EL (cell line): ENCODE measurements around the gene LRMDA.
"Not testable (repeated sequence)": the region's sequence is repeated elsewhere in the genome, so short reads cannot be mapped to it uniquely, and the experiment has no call there.

Experiments
- DNase-seq: peaks from one replicate; pipeline ENCODE4 v3.0.0-alpha.2; 2016

Gene LRMDA

DNA sequence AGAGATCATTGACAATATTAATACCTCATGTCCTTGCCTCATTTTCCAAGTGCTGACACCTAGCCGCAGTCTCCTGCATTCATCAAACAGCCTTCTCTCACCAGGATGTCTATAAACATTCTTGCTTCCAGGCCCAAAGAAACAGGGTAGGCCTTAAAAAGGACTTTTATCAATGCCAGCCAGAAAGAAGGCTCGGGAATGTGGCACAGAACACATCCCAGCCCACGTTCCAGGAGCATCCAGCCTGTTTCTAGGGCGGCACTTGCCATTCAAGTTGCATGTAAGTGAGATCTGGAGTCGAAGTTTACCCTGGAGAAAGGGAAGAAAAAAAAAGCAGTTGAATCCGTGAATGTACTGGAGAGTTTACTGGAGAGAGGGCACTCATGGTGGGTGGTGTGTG, 1123.1 kb downstream of the LRMDA start:
- DNase-seq = no peak

- DNase-seq = no peak
Observed at GRCh38 chr10:76555067-76555670, 1123.7 kb downstream of the LRMDA start.

GRCh38 chr10:76557366-76557765, 1125.9 kb downstream of the LRMDA start:
- no peak for DNase-seq

- peak; percentile 89 for DNase-seq
Observed at GRCh38 chr10:76558586-76558985, 1127.2 kb downstream of the LRMDA start.

GRCh38 chr10:76558996-76559891, 1127.8 kb downstream of the LRMDA start:
- peak; percentile 92 for DNase-seq

DNA sequence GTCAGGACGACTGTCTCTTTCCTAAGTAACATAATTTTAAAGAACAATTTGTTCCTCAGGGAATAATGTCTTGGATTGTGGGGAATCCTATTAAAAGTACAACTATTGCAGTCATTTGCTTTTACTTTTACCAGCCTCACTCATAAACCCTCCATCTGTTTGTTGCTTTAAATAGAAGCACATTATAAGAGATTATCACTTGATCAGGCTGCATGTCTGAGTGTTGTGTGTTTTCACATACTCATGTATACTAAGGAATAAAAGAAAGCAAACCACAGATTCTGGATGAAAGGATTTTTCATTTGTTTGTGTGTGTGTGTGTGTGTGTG, 1128.4 kb downstream of the LRMDA start:
- no peak for DNase-seq

- no peak for DNase-seq
Observed at GRCh38 chr10:76560338-76560737, 1128.9 kb downstream of the LRMDA start.

DNA sequence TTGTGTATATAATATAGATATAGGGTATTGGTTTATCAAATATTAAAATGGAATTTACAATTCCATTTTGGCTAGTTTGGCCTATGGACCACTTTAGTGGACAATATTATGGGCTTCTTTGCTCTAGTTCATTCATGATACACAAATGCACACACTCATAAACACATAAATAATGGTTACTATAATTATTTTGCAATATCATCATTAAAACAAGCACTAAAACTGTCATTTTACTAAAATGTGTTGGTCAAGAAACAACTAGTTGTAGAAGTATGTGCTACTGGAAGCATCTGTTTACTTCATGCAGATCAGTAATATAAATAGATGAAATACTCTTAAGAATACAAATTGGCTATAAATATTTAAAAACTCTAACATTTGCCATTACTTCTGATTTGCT, 1131.9 kb downstream of the LRMDA start:
- no peak for DNase-seq

- no peak for DNase-seq
Observed at GRCh38 chr10:76572021-76572420, 1140.6 kb downstream of the LRMDA start.

DNA sequence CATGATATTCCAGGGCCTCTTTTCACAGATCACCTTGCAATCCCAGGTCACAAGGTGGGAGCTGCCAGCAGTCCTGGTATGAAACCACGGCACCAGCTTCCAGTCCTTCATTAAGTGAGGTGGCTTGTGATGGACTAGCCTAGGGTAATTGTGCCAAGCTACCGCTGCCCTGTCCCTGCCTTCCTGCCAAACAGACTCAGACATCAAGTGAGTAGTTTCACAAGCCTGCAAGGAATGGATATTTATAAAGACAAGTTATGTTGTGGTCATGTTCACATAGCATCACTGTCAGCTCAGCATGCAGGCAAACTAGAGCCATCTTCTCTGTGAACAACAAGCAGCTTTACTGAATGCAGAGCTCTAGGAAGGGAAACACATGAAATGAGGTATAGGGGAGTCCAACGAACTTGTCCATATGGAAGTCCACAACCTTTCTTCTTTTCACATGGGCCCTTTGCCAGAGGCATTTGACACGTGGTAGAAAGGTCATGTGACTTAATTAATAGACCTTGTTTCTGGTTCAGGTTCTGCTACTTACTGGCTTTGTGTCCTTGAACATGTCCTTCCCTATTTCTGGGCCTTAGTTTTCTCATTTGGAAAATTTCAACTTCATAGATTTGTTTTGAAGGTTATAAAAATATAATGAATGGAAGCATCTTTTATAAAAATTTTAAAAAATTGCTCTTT, 1145.0 kb downstream of the LRMDA start:
- DNase-seq = peak; percentile 79

DNA sequence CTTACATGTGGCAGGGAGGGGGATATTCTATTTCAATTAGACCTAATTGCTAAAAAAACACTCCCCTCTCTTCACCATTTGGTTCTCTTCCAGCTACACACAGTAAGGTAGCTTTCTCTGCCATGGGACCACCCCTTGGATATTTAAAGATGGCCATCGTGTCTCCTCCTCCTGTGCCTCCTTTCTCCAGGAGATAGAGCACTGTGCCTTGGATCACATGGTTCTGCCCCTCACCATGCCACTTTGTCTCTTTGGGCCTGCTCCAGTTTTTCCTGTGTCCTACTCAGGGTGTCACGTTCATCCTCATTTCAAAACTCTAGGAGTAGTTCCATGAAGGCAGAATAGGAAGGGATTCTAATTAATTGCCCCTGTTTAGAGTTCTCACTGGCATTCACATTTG, 1146.0 kb downstream of the LRMDA start:
- no peak for DNase-seq

GRCh38 chr10:76581506-76582256, 1150.3 kb downstream of the LRMDA start:
- no peak for DNase-seq

GRCh38 chr10:76582531-76582930, 1151.1 kb downstream of the LRMDA start:
- DNase-seq = peak; percentile 48

DNA sequence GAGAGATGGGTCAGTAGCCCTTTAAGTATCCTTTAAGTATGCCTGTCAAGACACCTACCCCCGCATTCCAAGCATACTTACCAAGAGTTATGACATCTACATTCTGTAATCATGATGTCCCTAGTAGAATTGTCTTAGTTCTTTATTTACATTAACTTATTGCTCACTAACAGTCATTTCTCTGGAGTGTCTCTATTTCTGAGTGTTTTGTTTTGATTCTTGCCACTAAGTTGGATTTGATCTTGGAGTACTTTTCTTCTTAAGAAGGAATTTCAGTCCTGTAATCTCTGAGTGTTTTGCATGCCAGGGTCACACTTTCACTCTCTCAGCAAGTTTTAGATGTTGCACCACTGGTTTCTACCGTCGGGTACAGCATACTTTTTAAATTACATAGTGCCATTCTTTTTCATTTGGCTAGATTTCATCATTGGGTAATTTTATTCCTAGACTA, 1152.3 kb downstream of the LRMDA start:
- peak; percentile 95 for DNase-seq

DNA sequence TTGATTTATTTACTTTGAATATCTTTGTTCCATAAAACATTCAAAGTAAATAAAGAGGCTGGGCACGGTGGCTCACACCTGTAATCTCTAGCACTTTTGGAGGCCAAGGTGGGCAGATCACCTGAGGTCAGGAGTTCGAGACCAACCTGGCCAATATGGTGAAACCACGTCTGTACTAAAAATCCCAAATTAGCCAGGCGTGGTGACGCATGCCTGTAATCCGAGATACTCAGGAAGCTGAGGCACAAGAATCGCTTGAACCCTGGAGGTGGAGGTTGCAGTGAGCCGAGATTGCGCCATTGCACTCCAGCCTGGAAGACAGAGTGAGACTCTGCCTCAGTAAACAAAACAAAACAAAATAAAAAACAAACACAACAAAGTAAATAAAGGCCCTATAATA, 1153.0 kb downstream of the LRMDA start:
- not testable (repeated sequence) for DNase-seq
